GM18526 (cell line): ENCODE measurements around the gene RAB42.

ENCODE experiments used
- POLR2A ChIP-seq: IDR thresholded peaks from 3 replicates; pipeline ENCODE4 v1.6.1; 2011; ENCODE audit not compliant: insufficient read length; ENCODE audit errors: extremely low read depth

RAB42 gene

DNA sequence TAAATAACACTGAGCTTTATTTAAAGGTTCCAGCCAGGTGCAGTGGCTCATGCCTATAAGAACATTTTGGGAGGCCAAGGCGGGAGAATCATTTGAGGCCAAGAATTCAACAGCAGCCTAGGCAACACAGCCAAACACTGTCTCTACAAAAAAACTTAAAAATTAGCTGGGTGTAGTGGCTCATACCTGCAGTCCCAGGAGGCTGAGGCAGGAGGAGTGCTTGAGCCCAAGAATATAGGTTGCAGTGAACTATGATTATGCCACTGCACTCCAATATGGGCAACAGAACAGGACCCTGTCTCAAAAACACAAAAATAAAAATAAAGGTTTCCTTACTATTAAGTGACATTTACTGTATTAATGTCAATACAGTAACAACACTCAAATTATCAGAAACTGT, 48.7 kb downstream of the RAB42 start:
- TF ChIP-seq POLR2A, result no peak

GRCh38 chr1:28642056-28642846, 50.2 kb downstream of the RAB42 start:
- TF ChIP-seq POLR2A, result no peak

GRCh38 chr1:28642847-28643635, 51.0 kb downstream of the RAB42 start, which contains the start of gene TAF12:
Gene TAF12 (minus strand): TSS chr1:28643067. CDS start chr1:28622081, 20,986 bp downstream.
- peak; percentile 99 for TF ChIP-seq POLR2A

- no peak for TF ChIP-seq POLR2A
Measured at GRCh38 chr1:28644494-28644893, 52.4 kb downstream of the RAB42 start.
